ENCODE data around the gene EFCAB6.

GRCh38 chr22:43820651-43821305 is 8.7 kb upstream of the EFCAB6 start:
- TF ChIP-seq, protein P1, sequence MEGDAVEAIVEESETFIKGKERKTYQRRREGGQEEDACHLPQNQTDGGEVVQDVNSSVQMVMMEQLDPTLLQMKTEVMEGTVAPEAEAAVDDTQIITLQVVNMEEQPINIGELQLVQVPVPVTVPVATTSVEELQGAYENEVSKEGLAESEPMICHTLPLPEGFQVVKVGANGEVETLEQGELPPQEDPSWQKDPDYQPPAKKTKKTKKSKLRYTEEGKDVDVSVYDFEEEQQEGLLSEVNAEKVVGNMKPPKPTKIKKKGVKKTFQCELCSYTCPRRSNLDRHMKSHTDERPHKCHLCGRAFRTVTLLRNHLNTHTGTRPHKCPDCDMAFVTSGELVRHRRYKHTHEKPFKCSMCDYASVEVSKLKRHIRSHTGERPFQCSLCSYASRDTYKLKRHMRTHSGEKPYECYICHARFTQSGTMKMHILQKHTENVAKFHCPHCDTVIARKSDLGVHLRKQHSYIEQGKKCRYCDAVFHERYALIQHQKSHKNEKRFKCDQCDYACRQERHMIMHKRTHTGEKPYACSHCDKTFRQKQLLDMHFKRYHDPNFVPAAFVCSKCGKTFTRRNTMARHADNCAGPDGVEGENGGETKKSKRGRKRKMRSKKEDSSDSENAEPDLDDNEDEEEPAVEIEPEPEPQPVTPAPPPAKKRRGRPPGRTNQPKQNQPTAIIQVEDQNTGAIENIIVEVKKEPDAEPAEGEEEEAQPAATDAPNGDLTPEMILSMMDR (IDR thresholded peaks at IDR 0.05), result no peak
- TF ChIP-seq POLR2A (IDR thresholded peaks at IDR 0.05) (no peak), POLR2AphosphoS5 (IDR thresholded peaks at IDR 0.05) (no peak)
